Esophagus muscularis mucosa (tissue), 4 donors: ENCODE data around the gene DMRT1. TPM values are rescaled to one million over a fixed set of nuclear protein-coding genes. Genes with fewer than 3 reads are reported as not detected.
A peak's percentile ranks its signal among the peaks of the same experiment; 100 is the strongest.

Source experiments
- DNase-seq: peaks from one replicate; pipeline ENCODE4 v3.0.0-alpha.2; 2017; ENCODE audit errors: extremely low spot score
- H3K27ac ChIP-seq, 4 donors: fragments of 200-600 bp; sonication (generic); replicated peaks in 1 of 4; 1 replicate in 3 of 4; 2 replicates in 1 of 4; pipeline ENCODE4 v1.5.1; 2016 to 2019; ENCODE audit warnings: mild to moderate bottlenecking in 1 of 4
- H3K27me3 ChIP-seq, 4 donors: fragments of 200-600 bp; sonication (generic); one replicate each; pipeline versions ENCODE4 v1.5.1 to v1.6.0; 2016 to 2019
- H3K36me3 ChIP-seq, 4 donors: fragments of 200-600 bp; sonication (generic); one replicate each; pipeline ENCODE4 v1.5.1; 2016 to 2019
- H3K4me1 ChIP-seq, 4 donors: fragments of 200-600 bp; sonication (generic); one replicate each; pipeline ENCODE4 v1.5.1; 2016 to 2019
- H3K4me3 ChIP-seq, 4 donors: fragments of 200-600 bp; sonication (generic); 1 replicate in 2 of 4; 2 replicates in 2 of 4; pipeline ENCODE4 v1.5.1; 2016 to 2019; ENCODE audit warnings: mild to moderate bottlenecking in 4 of 4, moderate library complexity in 1 of 4
- H3K9me3 ChIP-seq, 4 donors: fragments of 200-600 bp; sonication (generic); 1 replicate in 3 of 4; 2 replicates in 1 of 4; pipeline ENCODE4 v1.5.1; 2016 to 2019
- CTCF ChIP-seq, 3 experiments: fragments of 200-600 bp in 2 of 3; fragments of 450-650 bp in 1 of 3; sonication (generic) in 2 of 3; IDR thresholded peaks; one replicate each; pipeline ENCODE4 v1.5.1; 2017 to 2019; ENCODE audit warnings: antibody characterized with exemption in 3 of 3, mild to moderate bottlenecking in 2 of 3, moderate library complexity in 1 of 3
- EP300 ChIP-seq: sonication (generic); formaldehyde crosslinking; IDR thresholded peaks from one replicate; pipeline ENCODE4 v1.6.1; 2017; ENCODE audit warnings: antibody characterized with exemption
- POLR2A ChIP-seq: fragments of 450-650 bp; IDR thresholded peaks from one replicate; pipeline ENCODE4 v1.6.1; 2017; ENCODE audit warnings: antibody characterized with exemption, moderate library complexity, mild to moderate bottlenecking, low read depth
- POLR2AphosphoS5 ChIP-seq, 2 donors: sonication (generic); formaldehyde crosslinking; IDR thresholded peaks; one replicate each; pipeline ENCODE4 v1.6.1; 2017; ENCODE audit warnings: antibody characterized with exemption in 2 of 2
- WGBS: methylation state at CpG from one replicate; pipeline ENCODE4 v1.1.5; 2018; 5-methylcytosine and 5-hydroxymethylcytosine counted together
- intact Hi-C: fragments of 100-400 bp; cut with DNase I; formaldehyde crosslinking; loops from one replicate; pipeline ENCODE4 v1.15.1; 2023
- total RNA-seq, 4 donors: library from RNA; depleted of rRNA; stranded (reverse); fragments of >200 nt; gene quantifications; one replicate each; pipeline versions ENCODE4 v1.1.0 to v1.2.1, GENCODE V29; 2016

Gene DMRT1
- total RNA-seq, 4 donors from 2014 or later, result not detected

- Histone ChIP-seq H3K27me3 (peaks cover 0 to 14% (median 0%) of the 10 kb centered on the region in 4 donors), H3K9me3 (no peaks in the 10 kb centered on the region), H3K4me1 (no peaks in the 10 kb centered on the region), H3K4me3 (no peak overlapping the region), H3K27ac (no peak overlapping the region), H3K36me3 (no peaks in the 10 kb centered on the region)
- TF ChIP-seq POLR2A (no peak), EP300 (no peak), CTCF (IDR thresholded peaks at IDR 0.05) (no peak), POLR2AphosphoS5 (IDR thresholded peaks at IDR 0.05) (no peak)
- WGBS, result 69% methylated on average over 10 of the region's 10 CpGs
- no peak for DNase-seq
- intact Hi-C loops, result no loop called here
Observed at GRCh38 chr9:875119-875962, 33.8 kb downstream of the DMRT1 start.

- Histone ChIP-seq H3K27me3 (peaks cover 0 to 14% (median 0%) of the 10 kb centered on the region in 4 donors), H3K4me1 (no peaks in the 10 kb centered on the region), H3K4me3 (no peak overlapping the region), H3K36me3 (no peaks in the 10 kb centered on the region), H3K27ac (no peak overlapping the region), H3K9me3 (no peaks in the 10 kb centered on the region)
- 79% methylated on average over 4 of the region's 4 CpGs for WGBS
- intact Hi-C loops, result no loop called here
- no peak for DNase-seq
- TF ChIP-seq EP300 (no peak), CTCF (IDR thresholded peaks at IDR 0.05) (no peak), POLR2A (no peak), POLR2AphosphoS5 (IDR thresholded peaks at IDR 0.05) (no peak)
Observed at GRCh38 chr9:876425-876824, 34.9 kb downstream of the DMRT1 start.

GRCh38 chr9:878239-878638 is 36.7 kb downstream of the DMRT1 start:
- Histone ChIP-seq H3K27me3 (peaks cover 0 to 32% (median 0%) of the 10 kb centered on the region in 4 donors), H3K27ac (no peak overlapping the region), H3K4me1 (no peaks in the 10 kb centered on the region), H3K4me3 (no peak overlapping the region), H3K36me3 (no peaks in the 10 kb centered on the region), H3K9me3 (no peaks in the 10 kb centered on the region)
- 54% methylated on average over 4 of the region's 5 CpGs for WGBS
- intact Hi-C loops, result no loop called here
- TF ChIP-seq POLR2AphosphoS5 (IDR thresholded peaks at IDR 0.05) (peak in 1 of 2 donors; percentile 12), EP300 (no peak)
- DNase-seq, result no peak

- H3K27me3 ChIP-seq, result peaks cover 0 to 44% (median 0%) of the 10 kb centered on the region in 4 donors
- no peaks in the 10 kb centered on the region for H3K4me1 ChIP-seq
- no peak overlapping the region for H3K4me3 ChIP-seq
- no peak for TF ChIP-seq EP300
- no peak for TF ChIP-seq POLR2AphosphoS5 (IDR thresholded peaks at IDR 0.05)
- no peak for TF ChIP-seq CTCF (IDR thresholded peaks at IDR 0.05)
- TF ChIP-seq POLR2A, result no peak
- H3K9me3 ChIP-seq, result no peaks in the 10 kb centered on the region
- H3K27ac ChIP-seq, result no peak overlapping the region
- DNase-seq, result no peak
- 55% methylated on average over 5 of the region's 7 CpGs for WGBS
- intact Hi-C loops, result no loop called here
- H3K36me3 ChIP-seq, result no peaks in the 10 kb centered on the region
Observed at GRCh38 chr9:880725-881124, 39.2 kb downstream of the DMRT1 start.

- no peaks in the 10 kb centered on the region for H3K36me3 ChIP-seq
- no peaks in the 10 kb centered on the region for H3K9me3 ChIP-seq
- no peaks in the 10 kb centered on the region for H3K4me1 ChIP-seq
- intact Hi-C loops, result no loop called here
- no peak for TF ChIP-seq POLR2AphosphoS5 (IDR thresholded peaks at IDR 0.05)
- peaks cover 0 to 43% (median 0%) of the 10 kb centered on the region in 4 donors for H3K27me3 ChIP-seq
- WGBS, result 44% methylated on average over 4 of the region's 4 CpGs
- H3K4me3 ChIP-seq, result no peak overlapping the region
- no peak overlapping the region for H3K27ac ChIP-seq
- DNase-seq, result no peak
Observed at GRCh38 chr9:882416-882924, 41.0 kb downstream of the DMRT1 start.
